Esophagus squamous epithelium (tissue), 5 donors: ENCODE results near the gene FREM1. TPM values are rescaled to one million over a fixed set of nuclear protein-coding genes. Genes with fewer than 3 reads are reported as not detected.

ENCODE experiments used
- DNase-seq: peaks from one replicate; lab custom pipeline; 2025; lab: John Stamatoyannopoulos, UW
- H3K27ac ChIP-seq, 4 donors: fragments of 200-600 bp; sonication (generic); one replicate each; pipeline ENCODE4 v1.5.1; 2016 to 2019; ENCODE audit warnings: mild to moderate bottlenecking in 1 of 4
- H3K27me3 ChIP-seq, 4 donors: fragments of 200-600 bp; sonication (generic); 1 replicate in 3 of 4; 2 replicates in 1 of 4; pipeline versions ENCODE4 v1.5.1 to v1.6.0; 2017 to 2021; ENCODE audit warnings: antibody characterized with exemption in 1 of 4
- H3K36me3 ChIP-seq, 3 donors: fragments of 200-600 bp; sonication (generic); one replicate each; pipeline ENCODE4 v1.5.1; 2016 to 2019
- H3K4me1 ChIP-seq, 3 donors: fragments of 200-600 bp; sonication (generic); one replicate each; pipeline ENCODE4 v1.5.1; 2017 to 2019
- H3K4me3 ChIP-seq, 4 donors: fragments of 200-600 bp; sonication (generic); 1 replicate in 3 of 4; 2 replicates in 1 of 4; pipeline ENCODE4 v1.5.1; 2016 to 2019; ENCODE audit warnings: mild to moderate bottlenecking in 2 of 4, moderate library complexity in 1 of 4
- H3K9me3 ChIP-seq, 3 donors: fragments of 200-600 bp; sonication (generic); one replicate each; pipeline ENCODE4 v1.5.1; 2016 to 2019
- POLR2A ChIP-seq, 4 donors: fragments of 450-650 bp; IDR thresholded peaks; one replicate each; pipeline ENCODE4 v1.6.1; 2017; ENCODE audit warnings: antibody characterized with exemption in 4 of 4, mild to moderate bottlenecking in 4 of 4, moderate library complexity in 3 of 4
- WGBS, 2 donors: methylation state at CpG; one replicate each; pipeline ENCODE4 v1.1.5; 2018; 5-methylcytosine and 5-hydroxymethylcytosine counted together
- intact Hi-C: fragments of 100-400 bp; cut with DNase I; formaldehyde crosslinking; loops from one replicate; pipeline ENCODE4 v1.15.0; 2022
- total RNA-seq, 4 donors: library from RNA; depleted of rRNA; stranded (reverse); fragments of >200 nt; gene quantifications; one replicate each; pipeline ENCODE4 v1.1.0, GENCODE V29; 2016
- TF ChIP-seq, protein P1 (sequence below), 6 experiments: fragments of 450-650 bp in 4 of 6; fragments of 200-600 bp in 2 of 6; sonication (generic) in 2 of 6; IDR thresholded peaks; one replicate each; pipeline ENCODE4 v1.5.1; 2016 to 2019; ENCODE audit warnings: antibody characterized with exemption in 6 of 6, mild to moderate bottlenecking in 4 of 6, moderate library complexity in 4 of 6
- donor health status: DM: yes; HTN: yes; CAD: no.

The FREM1 gene
- total RNA-seq, 4 donors from 2014 or later, result 0.09 to 0.95 (median 0.23) TPM; not detected in 1

DNA sequence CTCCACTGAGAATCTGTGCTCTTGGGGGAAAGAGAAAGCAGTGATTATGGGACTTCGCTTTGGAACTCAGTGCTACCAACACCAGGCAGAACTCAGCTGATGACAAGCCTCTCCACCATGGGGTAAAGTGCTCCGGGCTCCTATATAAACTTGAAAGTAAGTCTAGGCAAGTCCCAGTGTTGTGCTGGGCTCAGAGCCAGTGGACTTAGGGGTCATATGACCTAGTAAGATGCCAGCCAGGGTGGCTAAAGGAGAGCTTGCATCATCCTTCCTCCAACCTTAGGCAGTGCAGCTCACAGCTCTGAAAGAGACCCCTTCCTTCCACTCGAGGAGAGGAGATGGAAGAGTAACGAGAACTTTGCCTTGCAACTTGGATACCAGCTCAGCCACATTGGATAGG lies 35.1 kb upstream of the FREM1 start:
- 50 to 61% methylated on average over 3 to 4 of the region's 4 CpGs for WGBS, 2 donors
- intact Hi-C loops, result no loop called here
- H3K4me1 ChIP-seq, result no peaks in the 10 kb centered on the region

DNA sequence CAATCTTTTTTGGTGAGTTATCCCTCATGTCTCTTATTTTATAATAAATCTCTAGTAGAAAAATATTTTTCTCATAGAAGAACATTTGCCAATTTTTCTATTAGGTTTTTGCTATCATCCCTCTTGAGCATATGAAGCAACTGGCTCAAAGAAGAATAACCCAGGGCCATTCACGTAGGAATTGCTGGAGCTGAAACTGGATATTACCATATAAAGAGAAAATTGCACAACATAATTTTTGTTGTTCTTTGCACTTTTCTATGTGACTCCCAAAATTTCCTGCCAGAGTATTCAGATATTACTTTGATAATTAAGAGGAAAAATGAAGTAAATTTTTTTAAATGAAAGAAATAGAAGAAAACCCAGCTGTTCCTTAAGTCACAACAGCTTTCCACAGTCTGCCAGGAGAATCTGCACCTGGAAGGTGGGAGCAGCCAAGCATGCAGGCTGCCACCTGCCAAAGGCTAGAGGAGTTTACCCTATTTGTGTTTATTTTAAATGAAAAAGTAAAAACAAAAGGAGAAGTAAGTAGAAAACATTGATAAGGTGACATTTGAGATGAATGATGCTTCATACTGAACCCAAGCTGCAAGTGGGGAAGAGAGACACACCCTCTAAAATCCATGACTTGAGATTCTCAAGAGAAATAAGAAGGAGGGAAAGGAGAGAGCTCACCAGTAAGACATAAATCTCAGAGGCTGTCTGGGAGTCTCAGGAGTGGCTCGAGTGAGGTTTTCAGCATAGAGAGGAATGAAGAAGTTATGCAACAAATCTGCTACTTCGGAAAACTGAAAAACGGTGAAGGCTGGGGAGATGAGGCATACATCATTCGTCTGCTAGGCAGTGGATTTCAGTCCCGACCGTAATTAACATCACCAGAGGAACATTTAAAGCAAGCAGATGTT lies 31.5 kb upstream of the FREM1 start:
- no peaks in the 10 kb centered on the region for H3K27me3 ChIP-seq
- H3K36me3 ChIP-seq, result no peaks in the 10 kb centered on the region
- no peak for TF ChIP-seq POLR2A (IDR thresholded peaks at IDR 0.05)
- TF ChIP-seq, protein P1, sequence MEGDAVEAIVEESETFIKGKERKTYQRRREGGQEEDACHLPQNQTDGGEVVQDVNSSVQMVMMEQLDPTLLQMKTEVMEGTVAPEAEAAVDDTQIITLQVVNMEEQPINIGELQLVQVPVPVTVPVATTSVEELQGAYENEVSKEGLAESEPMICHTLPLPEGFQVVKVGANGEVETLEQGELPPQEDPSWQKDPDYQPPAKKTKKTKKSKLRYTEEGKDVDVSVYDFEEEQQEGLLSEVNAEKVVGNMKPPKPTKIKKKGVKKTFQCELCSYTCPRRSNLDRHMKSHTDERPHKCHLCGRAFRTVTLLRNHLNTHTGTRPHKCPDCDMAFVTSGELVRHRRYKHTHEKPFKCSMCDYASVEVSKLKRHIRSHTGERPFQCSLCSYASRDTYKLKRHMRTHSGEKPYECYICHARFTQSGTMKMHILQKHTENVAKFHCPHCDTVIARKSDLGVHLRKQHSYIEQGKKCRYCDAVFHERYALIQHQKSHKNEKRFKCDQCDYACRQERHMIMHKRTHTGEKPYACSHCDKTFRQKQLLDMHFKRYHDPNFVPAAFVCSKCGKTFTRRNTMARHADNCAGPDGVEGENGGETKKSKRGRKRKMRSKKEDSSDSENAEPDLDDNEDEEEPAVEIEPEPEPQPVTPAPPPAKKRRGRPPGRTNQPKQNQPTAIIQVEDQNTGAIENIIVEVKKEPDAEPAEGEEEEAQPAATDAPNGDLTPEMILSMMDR (IDR thresholded peaks at IDR 0.05), result no peak
- DNase-seq, result no peak
- H3K9me3 ChIP-seq, result no peaks in the 10 kb centered on the region
- H3K4me1 ChIP-seq, result no peaks in the 10 kb centered on the region
- H3K4me3 ChIP-seq, result no peak overlapping the region
- 50 to 60% methylated on average over 7 of the region's 7 CpGs for WGBS, 2 donors
- intact Hi-C loops, result no loop called here
- no peak overlapping the region for H3K27ac ChIP-seq

More for the DNA sequence above, 35.1 kb upstream of the FREM1 start:
- no peak overlapping the region for H3K4me3 ChIP-seq
- H3K27ac ChIP-seq, result no peak overlapping the region
- DNase-seq, result no peak
- H3K27me3 ChIP-seq, result no peaks in the 10 kb centered on the region
- no peaks in the 10 kb centered on the region for H3K9me3 ChIP-seq
- no peaks in the 10 kb centered on the region for H3K36me3 ChIP-seq
- TF ChIP-seq, protein P1 (IDR thresholded peaks at IDR 0.05), result no peak
- TF ChIP-seq POLR2A (IDR thresholded peaks at IDR 0.05), result no peak

DNA sequence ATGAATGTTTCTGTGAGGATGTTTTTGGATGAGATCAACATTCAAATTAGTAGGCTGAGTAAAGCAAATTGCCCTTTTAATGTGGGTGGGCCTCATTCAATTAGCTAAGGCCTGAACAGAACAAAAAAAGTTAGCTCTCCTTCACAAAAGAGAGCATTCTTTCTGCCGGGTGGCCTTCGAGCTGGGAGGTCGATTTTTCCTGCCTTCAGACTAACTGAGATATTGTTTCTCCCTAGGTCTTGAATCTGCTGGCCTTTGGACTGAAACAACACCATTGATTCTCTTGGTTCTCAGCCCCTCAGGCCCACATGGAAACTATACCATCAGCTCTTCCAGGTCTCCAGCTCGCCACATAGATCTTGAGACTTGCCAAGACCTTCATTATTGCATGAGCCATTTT lies 29.1 kb upstream of the FREM1 start:
- intact Hi-C loops, result no loop called here
- H3K4me1 ChIP-seq, result no peaks in the 10 kb centered on the region
- TF ChIP-seq, protein P1 (IDR thresholded peaks at IDR 0.05), result no peak
- no peak for TF ChIP-seq POLR2A (IDR thresholded peaks at IDR 0.05)
- H3K36me3 ChIP-seq, result no peaks in the 10 kb centered on the region
- H3K27me3 ChIP-seq, result no peaks in the 10 kb centered on the region
- DNase-seq, result no peak
- no peak overlapping the region for H3K27ac ChIP-seq
- no peak overlapping the region for H3K4me3 ChIP-seq
- WGBS, 2 donors, result 57 to 68% methylated on average over 4 of the region's 4 CpGs
- no peaks in the 10 kb centered on the region for H3K9me3 ChIP-seq

DNA sequence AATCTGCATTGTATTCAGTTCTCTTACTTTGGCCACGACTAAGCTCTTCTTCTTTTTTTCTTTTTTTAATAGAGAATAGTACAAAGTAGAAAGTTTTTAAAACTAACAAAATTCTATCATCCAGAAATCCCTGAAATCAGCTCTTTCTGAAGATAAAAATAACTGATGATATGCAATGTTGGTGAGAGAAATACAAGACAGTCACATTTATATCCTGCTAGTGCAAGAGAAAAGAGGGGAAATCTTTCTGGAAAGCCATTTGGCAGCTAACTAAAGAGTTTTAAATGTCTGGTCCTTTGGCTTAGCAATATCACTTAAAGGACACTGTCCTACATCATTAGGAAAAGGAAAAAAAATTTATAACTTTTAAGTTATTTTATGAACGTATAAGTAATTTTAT lies 27.0 kb upstream of the FREM1 start:
- no peaks in the 10 kb centered on the region for H3K27me3 ChIP-seq
- WGBS, 2 donors, result 54 to 58% methylated on average over 2 of the region's 2 CpGs
- no peaks in the 10 kb centered on the region for H3K36me3 ChIP-seq
- no peaks in the 10 kb centered on the region for H3K9me3 ChIP-seq
- TF ChIP-seq, protein P1 (IDR thresholded peaks at IDR 0.05), result no peak
- TF ChIP-seq POLR2A (IDR thresholded peaks at IDR 0.05), result no peak
- intact Hi-C loops, result no loop called here
- no peak overlapping the region for H3K27ac ChIP-seq
- H3K4me3 ChIP-seq, result no peak overlapping the region
- DNase-seq, result no peak
- no peaks in the 10 kb centered on the region for H3K4me1 ChIP-seq

DNA sequence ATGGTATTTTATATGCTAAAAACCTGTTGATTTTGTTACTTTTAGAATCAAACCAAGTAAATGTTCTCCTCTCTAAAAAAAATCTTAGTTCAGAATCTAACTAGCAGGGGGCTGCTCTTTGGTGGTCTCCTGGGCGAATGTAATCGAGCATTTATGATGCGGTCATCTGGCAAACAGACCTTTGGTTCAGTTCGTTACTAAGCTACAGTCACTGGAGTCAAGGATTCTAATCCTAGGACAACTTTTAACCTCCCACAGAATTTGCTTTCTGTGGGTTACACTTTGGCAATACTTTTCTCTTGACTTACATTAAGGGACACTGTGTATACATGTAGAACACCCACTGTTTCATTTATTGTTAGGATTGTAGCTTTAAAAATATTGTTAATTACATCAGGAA lies 26.3 kb upstream of the FREM1 start:
- TF ChIP-seq, protein P1 (IDR thresholded peaks at IDR 0.05), result no peak
- TF ChIP-seq POLR2A (IDR thresholded peaks at IDR 0.05), result no peak
- 73 to 82% methylated on average over 4 of the region's 4 CpGs for WGBS, 2 donors
- no peak overlapping the region for H3K4me3 ChIP-seq
- intact Hi-C loops, result no loop called here
- H3K27ac ChIP-seq, result no peak overlapping the region
- H3K9me3 ChIP-seq, result no peaks in the 10 kb centered on the region
- DNase-seq, result no peak
- H3K27me3 ChIP-seq, result no peaks in the 10 kb centered on the region
- no peaks in the 10 kb centered on the region for H3K36me3 ChIP-seq
- no peaks in the 10 kb centered on the region for H3K4me1 ChIP-seq
